Naive thymus-derived CD8-positive, alpha-beta T cell (primary cell): ENCODE results near the gene CCDC150. TPM values are rescaled to one million over a fixed set of nuclear protein-coding genes. Genes with fewer than 3 reads are reported as not detected.
"Not testable (repeated sequence)": the region's sequence is repeated elsewhere in the genome, so short reads cannot be mapped to it uniquely, and the experiment has no call there.

ENCODE experiments used
- ATAC-seq, 2 donors: fragments of 150-1000 bp; cut with Tn5 transposase in 1 of 2; sonication (Bioruptor Pico), chemical (Tn5 transposase) in 1 of 2; 1 replicate in 1 of 2; 2 replicates in 1 of 2; pipeline ENCODE4 v1.10.0; 2021; ENCODE audit warnings: mild to moderate bottlenecking in 2 of 2, moderate library complexity in 2 of 2
- POLR2A ChIA-PET: fragments of 350-600 bp; sonication (Branson Sonifier 250); formaldehyde crosslinking; loops from one replicate; lab custom pipeline; 2021; ENCODE audit warnings: antibody characterized with exemption; lab: Charles Lee
- DNase-seq, 10 donors: peaks; one replicate each; pipeline versions ENCODE4 v3.0.0 to v3.0.0-alpha.2; 2020 to 2022
- H3K27ac Mint-ChIP-seq, 10 donors: one replicate each; pipeline ENCODE4 v1.8.0; 2020 to 2022; ENCODE audit warnings: mild to moderate bottlenecking in 10 of 10, mixed read lengths in 10 of 10, moderate library complexity in 4 of 10, inconsistent platforms in 1 of 10
- H3K27me3 Mint-ChIP-seq, 5 donors: one replicate each; pipeline ENCODE4 v1.8.0; 2021 to 2022; ENCODE audit warnings: mixed read lengths in 5 of 5
- H3K36me3 Mint-ChIP-seq, 3 donors: one replicate each; pipeline ENCODE4 v1.8.0; 2020 to 2022; ENCODE audit warnings: mixed read lengths in 3 of 3, mild to moderate bottlenecking in 2 of 3, inconsistent platforms in 1 of 3
- H3K4me1 Mint-ChIP-seq, 4 donors: one replicate each; pipeline ENCODE4 v1.8.0; 2021 to 2022; ENCODE audit warnings: mixed read lengths in 4 of 4
- H3K4me3 Mint-ChIP-seq, 10 donors: one replicate each; pipeline ENCODE4 v1.8.0; 2020 to 2022; ENCODE audit warnings: mild to moderate bottlenecking in 10 of 10, mixed read lengths in 10 of 10, moderate library complexity in 6 of 10, inconsistent platforms in 1 of 10
- H3K9me3 Mint-ChIP-seq, 9 donors: one replicate each; pipeline ENCODE4 v1.8.0; 2020 to 2022; ENCODE audit warnings: mixed read lengths in 9 of 9, mild to moderate bottlenecking in 3 of 9, inconsistent platforms in 1 of 9, moderate library complexity in 1 of 9
- polyA plus RNA-seq, 3 donors: library from polyadenylated mRNA; unstranded; fragments of 300-500 nt; fragmentation: Illumina TruSeq; gene quantifications; one replicate each; pipeline ENCODE4 v1.2.3, GENCODE V29; 2021
- total RNA-seq, 8 experiments: library from RNA in 2 of 8; stranded (reverse) in 2 of 8; gene quantifications; one replicate each; pipeline ENCODE4 v1.2.3 and lab custom pipeline; 2021 to 2026

The CCDC150 gene
- total and polyA plus RNA-seq, 5 experiments from 2014 or later, result 0.49 to 1.9 TPM; not detected in 3

DNA sequence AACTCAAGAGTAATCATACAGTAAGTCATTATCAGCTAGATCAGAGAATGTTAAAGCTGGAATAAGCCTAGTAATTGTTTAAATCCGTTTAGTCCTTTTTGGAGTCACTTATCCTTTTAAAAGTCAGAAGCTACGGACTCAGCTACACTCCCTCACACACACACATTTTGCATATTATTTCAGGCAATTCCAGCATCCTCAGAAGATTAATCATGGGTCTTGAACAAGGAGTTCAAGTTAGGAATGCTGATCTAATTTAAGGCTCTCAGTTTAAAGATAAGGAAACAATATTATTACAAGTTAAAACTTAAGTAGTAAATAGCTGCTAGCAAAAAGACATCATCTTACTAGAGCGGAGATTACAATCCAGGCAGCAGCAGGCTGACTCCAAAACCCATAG is 85.7 kb downstream of the CCDC150 start:
- ATAC-seq, result no peak

DNA sequence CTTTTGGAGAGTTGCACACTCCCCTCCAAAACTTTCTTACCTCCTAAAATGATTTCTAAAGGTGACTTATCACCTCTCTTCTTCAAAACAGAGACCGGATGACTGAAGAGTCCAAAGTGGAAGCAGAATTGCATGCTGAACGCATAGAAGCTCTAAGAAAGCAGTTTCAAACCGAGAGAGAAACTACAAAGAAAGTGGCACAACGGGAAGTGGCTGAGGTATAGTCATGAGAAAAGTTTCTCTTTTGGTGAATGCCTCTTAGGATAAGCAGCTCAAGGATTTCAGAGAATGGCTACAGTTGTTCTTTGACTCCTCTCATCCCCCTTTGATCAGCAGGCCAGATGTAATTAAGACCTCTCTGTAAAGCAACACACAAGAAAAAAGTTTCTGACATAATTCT is 86.4 kb downstream of the CCDC150 start:
- H3K27ac Mint-ChIP-seq, result no peak overlapping the region
- peaks cover 0 to 3% (median 0%) of the 10 kb centered on the region in 3 donors for H3K36me3 Mint-ChIP-seq
- peaks cover 0 to 15% (median 0%) of the 10 kb centered on the region in 5 donors for H3K27me3 Mint-ChIP-seq
- no peaks in the 10 kb centered on the region for H3K9me3 Mint-ChIP-seq
- POLR2A ChIA-PET, result no interaction called here
- H3K4me3 Mint-ChIP-seq, result no peak overlapping the region
- no peak for DNase-seq
- no peaks in the 10 kb centered on the region for H3K4me1 Mint-ChIP-seq
- no peak for ATAC-seq

More for the DNA sequence above, 85.7 kb downstream of the CCDC150 start:
- Mint-ChIP-seq H3K4me3 (no peak overlapping the region), H3K4me1 (no peaks in the 10 kb centered on the region), H3K36me3 (peaks cover 0 to 3% (median 0%) of the 10 kb centered on the region in 3 donors), H3K9me3 (no peaks in the 10 kb centered on the region), H3K27ac (no peak overlapping the region), H3K27me3 (peaks cover 0 to 15% (median 0%) of the 10 kb centered on the region in 5 donors)
- no peak for DNase-seq
- POLR2A ChIA-PET, result no interaction called here

GRCh38 chr2:196729418-196729817 is 89.9 kb downstream of the CCDC150 start:
- no peaks in the 10 kb centered on the region for H3K36me3 Mint-ChIP-seq
- no peak for DNase-seq
- no peak overlapping the region for H3K4me3 Mint-ChIP-seq
- POLR2A ChIA-PET, result no interaction called here
- no peaks in the 10 kb centered on the region for H3K4me1 Mint-ChIP-seq
- peaks cover 0 to 6% (median 0%) of the 10 kb centered on the region in 5 donors for H3K27me3 Mint-ChIP-seq
- no peak overlapping the region for H3K27ac Mint-ChIP-seq
- peaks cover 0 to 3% (median 0%) of the 10 kb centered on the region in 9 donors for H3K9me3 Mint-ChIP-seq
- ATAC-seq, result no peak

DNA sequence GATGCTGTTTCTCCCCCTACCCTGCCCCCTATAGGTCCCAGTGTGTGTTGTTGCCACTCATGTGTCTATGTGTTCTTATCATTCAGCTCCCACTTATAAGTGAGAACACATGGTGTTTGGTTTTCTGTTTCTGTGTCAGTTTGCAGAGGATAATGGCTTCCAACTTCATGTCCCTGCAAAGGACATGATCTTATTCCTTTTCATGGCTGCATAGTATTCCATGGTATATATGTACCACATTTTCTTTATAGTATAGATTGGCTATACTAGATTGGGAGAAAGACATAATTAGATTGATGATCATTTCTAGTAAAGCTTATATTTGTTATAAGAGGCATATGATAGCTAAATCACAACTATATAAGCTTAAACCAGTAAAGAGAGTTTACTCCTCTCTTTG is 97.1 kb downstream of the CCDC150 start:
- H3K4me3 Mint-ChIP-seq, ATAC-seq, H3K27me3 Mint-ChIP-seq, H3K4me1 Mint-ChIP-seq, DNase-seq, H3K27ac Mint-ChIP-seq, POLR2A ChIA-PET: not testable (repeated sequence)
- Mint-ChIP-seq H3K36me3 (peaks cover 0 to 21% (median 2%) of the 10 kb centered on the region in 3 donors), H3K9me3 (peaks cover 8 to 44% (median 21%) of the 10 kb centered on the region in 9 donors)

DNA sequence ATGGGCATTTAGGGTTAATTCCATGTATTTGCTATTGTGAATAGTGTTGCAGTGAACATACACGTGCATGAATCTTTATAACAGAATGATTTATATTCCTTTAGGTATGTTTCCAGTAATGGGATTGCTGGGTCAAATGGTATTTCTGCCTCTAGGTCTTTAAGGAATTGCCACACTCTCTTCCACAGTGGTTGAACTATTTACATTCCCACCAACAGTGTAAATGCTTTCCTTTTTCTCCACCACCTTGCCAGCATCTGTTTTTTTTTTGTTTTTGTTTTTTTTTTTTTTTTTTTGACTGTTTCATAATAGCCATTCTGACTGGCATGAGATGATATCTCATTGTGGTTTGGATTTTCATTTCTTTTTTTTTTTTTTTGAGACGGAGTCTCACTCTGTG is 97.5 kb downstream of the CCDC150 start:
- no peak overlapping the region for H3K4me3 Mint-ChIP-seq
- H3K36me3 Mint-ChIP-seq, result peaks cover 0 to 25% (median 2%) of the 10 kb centered on the region in 3 donors
- H3K27me3 Mint-ChIP-seq, result peaks cover 0 to 7% (median 0%) of the 10 kb centered on the region in 5 donors
- ATAC-seq, result no peak
- DNase-seq, result no peak
- H3K27ac Mint-ChIP-seq, result no peak overlapping the region
- H3K9me3 Mint-ChIP-seq, result peaks cover 8 to 48% (median 22%) of the 10 kb centered on the region in 9 donors
- no peaks in the 10 kb centered on the region for H3K4me1 Mint-ChIP-seq
- POLR2A ChIA-PET, result no interaction called here

GRCh38 chr2:196739031-196739430 is 99.5 kb downstream of the CCDC150 start:
- no peak overlapping the region for H3K4me3 Mint-ChIP-seq
- H3K27me3 Mint-ChIP-seq, result peaks cover 0 to 11% (median 0%) of the 10 kb centered on the region in 5 donors
- peaks cover 8 to 50% (median 22%) of the 10 kb centered on the region in 9 donors for H3K9me3 Mint-ChIP-seq
- DNase-seq, result no peak
- no peaks in the 10 kb centered on the region for H3K4me1 Mint-ChIP-seq
- peaks cover 0 to 28% (median 2%) of the 10 kb centered on the region in 3 donors for H3K36me3 Mint-ChIP-seq
- POLR2A ChIA-PET, result no interaction called here
- no peak for ATAC-seq
- H3K27ac Mint-ChIP-seq, result no peak overlapping the region

GRCh38 chr2:196742216-196742615 is 102.7 kb downstream of the CCDC150 start:
- ATAC-seq, result no peak
- POLR2A ChIA-PET, result interaction anchor here (0.6 kb wide), 1 partner anchor 1047 kb away, joined by 6 read pairs; no protein-coding TSS in a partner anchor

DNA sequence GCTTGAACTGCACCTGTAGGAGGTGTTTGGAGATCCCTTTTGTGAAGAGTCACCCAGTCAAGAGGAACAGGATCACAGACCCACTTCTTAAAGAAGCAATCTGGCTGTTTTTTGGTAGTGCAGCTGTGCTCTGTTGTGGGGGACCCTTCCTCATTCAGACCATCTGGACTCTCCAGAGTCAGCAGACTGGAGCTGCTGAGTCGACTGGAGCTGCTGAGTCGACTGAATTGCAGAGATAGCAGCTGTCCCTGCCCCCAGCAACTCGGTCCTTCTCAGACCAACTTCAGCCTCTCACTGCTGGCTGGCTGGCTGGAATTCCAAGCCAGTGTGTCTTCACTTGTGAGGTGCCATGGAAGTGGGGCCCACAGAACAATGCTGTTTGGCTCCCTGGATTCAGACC is 103.2 kb downstream of the CCDC150 start:
- no peak overlapping the region for H3K4me3 Mint-ChIP-seq
- ATAC-seq (no peak), DNase-seq (no peak)
- H3K27me3 Mint-ChIP-seq, result peaks cover 0 to 16% (median 2%) of the 10 kb centered on the region in 5 donors
- H3K36me3 Mint-ChIP-seq, result peaks cover 0 to 28% (median 2%) of the 10 kb centered on the region in 3 donors
- H3K9me3 Mint-ChIP-seq, result peaks cover 2 to 36% (median 13%) of the 10 kb centered on the region in 9 donors
- no peaks in the 10 kb centered on the region for H3K4me1 Mint-ChIP-seq
- no peak overlapping the region for H3K27ac Mint-ChIP-seq
- POLR2A ChIA-PET, result interaction anchor here (0.6 kb wide), 1 partner anchor 1047 kb away, joined by 6 read pairs; no protein-coding TSS in a partner anchor

More at GRCh38 chr2:196742216-196742615, 102.7 kb downstream of the CCDC150 start:
- Mint-ChIP-seq H3K36me3 (peaks cover 0 to 28% (median 2%) of the 10 kb centered on the region in 3 donors), H3K27ac (no peak overlapping the region), H3K4me1 (no peaks in the 10 kb centered on the region), H3K4me3 (no peak overlapping the region), H3K9me3 (peaks cover 2 to 37% (median 13%) of the 10 kb centered on the region in 9 donors), H3K27me3 (peaks cover 0 to 16% (median 2%) of the 10 kb centered on the region in 5 donors)
- DNase-seq, result no peak

- POLR2A ChIA-PET, result no interaction called here
- no peaks in the 10 kb centered on the region for H3K4me1 Mint-ChIP-seq
- DNase-seq (no peak), ATAC-seq (no peak)
- H3K9me3 Mint-ChIP-seq, result peaks cover 2 to 32% (median 13%) of the 10 kb centered on the region in 9 donors
- peaks cover 0 to 28% (median 2%) of the 10 kb centered on the region in 3 donors for H3K36me3 Mint-ChIP-seq
- no peak overlapping the region for H3K27ac Mint-ChIP-seq
- no peak overlapping the region for H3K4me3 Mint-ChIP-seq
- H3K27me3 Mint-ChIP-seq, result peaks cover 0 to 16% (median 2%) of the 10 kb centered on the region in 5 donors
Measured at GRCh38 chr2:196743165-196743564, 103.7 kb downstream of the CCDC150 start.

DNA sequence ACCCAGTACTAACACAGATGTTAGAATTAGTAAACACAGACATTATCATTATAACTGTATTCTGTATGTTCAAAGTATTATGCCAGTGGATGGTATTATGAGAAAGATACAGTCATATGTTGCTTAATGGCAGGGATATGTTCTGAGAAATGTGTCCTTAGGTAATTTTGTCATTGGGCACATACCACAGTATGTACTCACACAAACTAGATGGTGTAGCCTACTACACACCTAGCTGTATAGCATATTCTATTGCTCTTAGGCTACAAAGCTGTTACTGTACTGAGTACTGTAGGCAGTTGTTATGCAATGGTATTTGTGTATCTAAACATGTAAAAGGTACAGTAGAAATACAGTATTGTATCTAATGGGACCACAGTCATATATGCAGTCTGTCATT is 106.2 kb downstream of the CCDC150 start:
- Mint-ChIP-seq H3K4me1 (peaks cover 4 to 10% (median 6%) of the 10 kb centered on the region in 4 donors), H3K9me3 (peaks cover 0 to 9% (median 0%) of the 10 kb centered on the region in 9 donors), H3K36me3 (peaks cover 0 to 7% (median 0%) of the 10 kb centered on the region in 3 donors), H3K4me3 (no peak overlapping the region), H3K27me3 (peaks cover 0 to 13% (median 2%) of the 10 kb centered on the region in 5 donors), H3K27ac (no peak overlapping the region)
- POLR2A ChIA-PET, result no interaction called here
- DNase-seq (no peak), ATAC-seq (no peak)

GRCh38 chr2:196747400-196747799 is 107.9 kb downstream of the CCDC150 start:
- POLR2A ChIA-PET, result no interaction called here
- peaks cover 0 to 8% (median 0%) of the 10 kb centered on the region in 9 donors for H3K9me3 Mint-ChIP-seq
- DNase-seq (no peak), ATAC-seq (no peak)
- no peaks in the 10 kb centered on the region for H3K36me3 Mint-ChIP-seq
- H3K27me3 Mint-ChIP-seq, result peaks cover 0 to 8% (median 2%) of the 10 kb centered on the region in 5 donors
- H3K4me3 Mint-ChIP-seq, result no peak overlapping the region
- H3K27ac Mint-ChIP-seq, result no peak overlapping the region
- H3K4me1 Mint-ChIP-seq, result peaks cover 9 to 20% (median 13%) of the 10 kb centered on the region in 4 donors

- Mint-ChIP-seq H3K36me3 (no peaks in the 10 kb centered on the region), H3K27me3 (peaks cover 0 to 8% (median 2%) of the 10 kb centered on the region in 5 donors), H3K4me1 (peaks cover 9 to 20% (median 13%) of the 10 kb centered on the region in 4 donors), H3K27ac (peak overlapping the region in 1 of 10 donors; percentile 55), H3K4me3 (no peak overlapping the region), H3K9me3 (peaks cover 0 to 9% (median 0%) of the 10 kb centered on the region in 9 donors)
- DNase-seq, result no peak
- POLR2A ChIA-PET, result no interaction called here
- no peak for ATAC-seq
Measured at GRCh38 chr2:196748123-196748522, 108.6 kb downstream of the CCDC150 start.

DNA sequence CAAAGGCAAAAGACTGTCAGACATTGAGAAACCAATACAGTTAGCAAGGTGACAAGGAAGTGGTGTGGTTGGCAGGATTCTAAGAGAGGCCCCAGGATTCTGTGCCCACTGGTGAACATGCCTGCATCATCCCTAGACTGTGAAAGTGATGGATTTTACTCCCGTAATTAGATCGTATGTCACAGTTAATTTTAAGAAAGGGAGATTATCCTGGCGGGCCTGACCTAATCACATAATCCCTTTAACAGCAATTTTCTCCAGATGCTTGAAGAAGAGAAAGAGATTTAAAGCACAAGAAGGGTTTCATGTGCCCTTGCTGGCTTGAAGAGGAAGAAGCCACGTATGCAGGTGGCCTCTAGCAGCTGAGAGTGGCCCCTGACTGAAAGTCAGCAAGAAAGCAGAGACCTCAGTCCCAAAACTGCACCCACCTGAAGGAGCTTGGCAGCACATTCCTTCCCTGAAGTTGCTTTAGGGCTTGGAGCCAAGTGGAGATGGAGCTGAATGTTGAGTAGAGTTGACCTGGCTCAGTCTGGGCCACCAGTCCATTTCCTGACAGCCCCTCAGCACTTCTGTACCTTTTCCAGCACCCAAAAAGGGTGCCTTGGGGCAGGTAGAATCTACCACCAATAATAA is 110.9 kb downstream of the CCDC150 start:
- H3K27ac Mint-ChIP-seq, result no peak overlapping the region
- no peak for DNase-seq
- no peak for ATAC-seq

More for the DNA sequence above, 110.9 kb downstream of the CCDC150 start:
- Mint-ChIP-seq H3K9me3 (peaks cover 0 to 32% (median 20%) of the 10 kb centered on the region in 9 donors), H3K4me3 (no peak overlapping the region), H3K27me3 (peaks cover 0 to 1% (median 0%) of the 10 kb centered on the region in 5 donors), H3K4me1 (peaks cover 9 to 20% (median 13%) of the 10 kb centered on the region in 4 donors), H3K36me3 (peaks cover 0 to 11% (median 9%) of the 10 kb centered on the region in 3 donors)
- POLR2A ChIA-PET, result no interaction called here
